Measurements from ENCODE around the gene TSPOAP1. TPM values are rescaled to one million over a fixed set of nuclear protein-coding genes. Genes with fewer than 3 reads are reported as not detected.

TSPOAP1 gene
- total and polyA plus RNA-seq, 2 of the 13 experiments (the other 11 are each of a cell fraction or from before 2014, with no cell fraction given), result not detected

- no peak; the same call in 1 of the 2 replicates for TF ChIP-seq CSRNP1 (CRISPR knock-in tag; IDR thresholded peaks at IDR 0.05)
- peak; percentile 35 for TF ChIP-seq RAD21 (CRISPR knock-in tag; IDR thresholded peaks at IDR 0.05)
- TF ChIP-seq PATZ1 (CRISPR knock-in tag; IDR thresholded peaks at IDR 0.05), result peak; percentile 60; the same call in 1 of the 2 replicates
- 0 out of 2 replicates have a peak, but pooled peaks have one; percentile 19 for TF ChIP-seq KLF11 (CRISPR knock-in tag; IDR thresholded peaks at IDR 0.05)
- TF ChIP-seq RFX3 (CRISPR knock-in tag; IDR thresholded peaks at IDR 0.05), result no peak
- TF ChIP-seq HBP1 (CRISPR knock-in tag; IDR thresholded peaks at IDR 0.05; ENCODE audit: low read depth), result 0 out of 2 replicates have a peak, but pooled peaks have one; percentile 32
- no peak for TF ChIP-seq TEF (CRISPR knock-in tag; IDR thresholded peaks at IDR 0.05)
- TF ChIP-seq MTA3 (CRISPR knock-in tag; IDR thresholded peaks at IDR 0.05), result no peak
- no peak for TF ChIP-seq ZNF629 (CRISPR knock-in tag; conservative IDR thresholded peaks at IDR 0.05)
- no peak for TF ChIP-seq ZBTB40 (IDR thresholded peaks at IDR 0.05)
- TF ChIP-seq ZBTB40 (CRISPR knock-in tag; IDR thresholded peaks at IDR 0.05), result no peak; the same call in 1 of the 2 replicates
- no peak for TF ChIP-seq NCOA1 (CRISPR knock-in tag; IDR thresholded peaks at IDR 0.05)
- no peak for TF ChIP-seq SMARCE1 (IDR thresholded peaks at IDR 0.05; ENCODE audit: borderline replicate concordance)
- 0 out of 2 replicates have a peak, but pooled peaks have one; percentile 57 for TF ChIP-seq ARHGAP35 (CRISPR knock-in tag; IDR thresholded peaks at IDR 0.05; ENCODE audit: borderline replicate concordance)
Measured at GRCh38 chr17:58369214-58370031, 40.8 kb upstream of the TSPOAP1 start (continued).

Data from HepG2 (cell line).